IMR-90 (cell line): ENCODE data around the gene ZMIZ1. TPM values are rescaled to one million over a fixed set of nuclear protein-coding genes. Genes with fewer than 3 reads are reported as not detected.

Source experiments
- ATAC-seq: fragments of 200-7000 bp; cut with Tn5 transposase; 2 replicates; pipeline ENCODE4 v1.9.1; 2020; ENCODE audit warnings: low read depth, mild to moderate bottlenecking, moderate library complexity
- BruUV-seq: library from RNA; stranded (reverse); fragments of 400-500 nt; replicated peaks from 2 replicates; lab custom pipeline; 2021; lab: Mats Ljungman, UMichigan
- CTCF ChIA-PET: fragments of 300-600 bp; formaldehyde crosslinking; extraction: SDS; loops from one replicate; lab custom pipeline; 2021; ENCODE audit warnings: antibody characterized with exemption; lab: Yijun Ruan, JAX
- POLR2A ChIA-PET: fragments of 300-600 bp; sonication (Branson Sonifier 250); formaldehyde crosslinking; loops from one replicate; lab custom pipeline; 2022; ENCODE audit warnings: antibody characterized with exemption; ENCODE audit not compliant: unreplicated experiment; lab: Charles Lee
- DNase-seq: peaks from one replicate; pipeline ENCODE4 v3.0.0; 2013
- H2AFZ ChIP-seq: replicated peaks from 2 replicates; pipeline ENCODE3; 2013; ENCODE audit warnings: low read length, mild to moderate bottlenecking; ENCODE audit not compliant: poor library complexity
- H2AK5ac ChIP-seq: 2 replicates; pipeline ENCODE4 v1.6.1; 2013; ENCODE audit warnings: low read depth, low read length, inconsistent platforms
- H2AK9ac ChIP-seq: replicated peaks from 2 replicates; pipeline ENCODE3; 2013; ENCODE audit warnings: mild to moderate bottlenecking, low read depth, low read length, moderate library complexity; ENCODE audit not compliant: poor library complexity
- H2BK120ac ChIP-seq: 2 replicates; pipeline ENCODE4 v1.6.1; 2013; ENCODE audit warnings: low read depth, low read length, inconsistent platforms
- H2BK15ac ChIP-seq: 3 replicates; pipeline ENCODE4 v1.6.1; 2013; ENCODE audit warnings: low read depth, low read length, inconsistent platforms
- H2BK20ac ChIP-seq: 2 replicates; pipeline ENCODE4 v1.6.1; 2013; ENCODE audit warnings: low read depth, mild to moderate bottlenecking, inconsistent platforms, low read length, moderate library complexity
- H2BK5ac ChIP-seq: 2 replicates; pipeline ENCODE4 v1.6.1; 2013; ENCODE audit warnings: mild to moderate bottlenecking, low read depth, low read length, inconsistent platforms; ENCODE audit not compliant: poor library complexity, severe bottlenecking
- H3K14ac ChIP-seq: replicated peaks from 2 replicates; pipeline ENCODE4 v1.6.1; 2013; ENCODE audit warnings: low read depth, low read length, inconsistent platforms
- H3K18ac ChIP-seq: 2 replicates; pipeline ENCODE4 v1.6.1; 2013; ENCODE audit warnings: low read depth, low read length, control low read depth
- H3K23ac ChIP-seq: 2 replicates; pipeline ENCODE4 v1.6.1; 2013; ENCODE audit warnings: low read depth, low read length, inconsistent platforms
- H3K27ac ChIP-seq: 2 replicates; pipeline ENCODE4 v1.5.1; 2013; ENCODE audit warnings: mild to moderate bottlenecking, control low read depth, low read length; ENCODE audit not compliant: insufficient read depth
- H3K27me3 ChIP-seq: 2 replicates; pipeline ENCODE4 v1.6.1; 2013; ENCODE audit warnings: low read length; ENCODE audit not compliant: control insufficient read depth, insufficient read depth
- H3K36me3 ChIP-seq: 2 replicates; pipeline ENCODE4 v1.6.1; 2013; ENCODE audit warnings: low read length, mixed read lengths; ENCODE audit not compliant: control insufficient read depth, insufficient read depth
- H3K4ac ChIP-seq: 2 replicates; pipeline ENCODE4 v1.6.1; 2013; ENCODE audit warnings: low read depth, low read length, inconsistent platforms
- H3K4me1 ChIP-seq: 2 replicates; pipeline ENCODE4 v1.6.1; 2013; ENCODE audit warnings: low read length, mixed read lengths; ENCODE audit not compliant: control insufficient read depth, insufficient read depth
- H3K4me2 ChIP-seq: 2 replicates; pipeline ENCODE4 v1.6.1; 2013; ENCODE audit warnings: low read depth, mild to moderate bottlenecking, control low read depth, low read length, moderate library complexity
- H3K4me3 ChIP-seq: 2 replicates; pipeline ENCODE4 v1.5.1; 2013; ENCODE audit warnings: low read depth, mild to moderate bottlenecking, control low read depth, low read length, moderate library complexity; ENCODE audit not compliant: insufficient read depth
- H3K56ac ChIP-seq: 2 replicates; pipeline ENCODE4 v1.6.1; 2013; ENCODE audit warnings: low read length, inconsistent platforms; ENCODE audit not compliant: insufficient read depth; ENCODE audit errors: extremely low read depth
- H3K79me1 ChIP-seq, 2 experiments: 2 replicates each; pipeline ENCODE4 v1.6.1; 2013; ENCODE audit warnings: low read length in 2 of 2, inconsistent platforms in 1 of 2, low read depth in 1 of 2
- H3K9ac ChIP-seq: 2 replicates; pipeline ENCODE4 v1.6.1; 2013; ENCODE audit warnings: low read depth, low read length, control low read depth
- H3K9me1 ChIP-seq: 2 replicates; pipeline ENCODE4 v1.6.1; 2013; ENCODE audit warnings: low read length, inconsistent platforms; ENCODE audit not compliant: insufficient read depth
- H3K9me3 ChIP-seq: 2 replicates; pipeline ENCODE4 v1.6.1; 2013; ENCODE audit warnings: low read length; ENCODE audit not compliant: control insufficient read depth, insufficient read depth
- H4K20me1 ChIP-seq: 2 replicates; pipeline ENCODE4 v1.6.1; 2013; ENCODE audit warnings: low read length, inconsistent platforms; ENCODE audit not compliant: insufficient read depth
- H4K5ac ChIP-seq: 2 replicates; pipeline ENCODE4 v1.6.1; 2013; ENCODE audit warnings: mild to moderate bottlenecking, low read depth, low read length, control low read depth
- H4K8ac ChIP-seq, 2 experiments: 2 replicates each; pipeline ENCODE4 v1.6.1; 2013; ENCODE audit warnings: low read depth in 2 of 2, low read length in 2 of 2, control low read depth in 1 of 2, inconsistent platforms in 1 of 2
- H4K91ac ChIP-seq: 2 replicates; pipeline ENCODE4 v1.6.1; 2013; ENCODE audit warnings: low read depth, low read length, inconsistent platforms; ENCODE audit not compliant: insufficient read depth
- BHLHE40 ChIP-seq: fragments of 150-350 bp; IDR thresholded peaks from 2 replicates; pipeline ENCODE4 v1.6.1; 2016; ENCODE audit warnings: mild to moderate bottlenecking, low read depth, low read length
- CEBPB ChIP-seq: IDR thresholded peaks from 2 replicates; pipeline ENCODE4 v1.6.1; 2012; ENCODE audit warnings: low read depth, low read length, improper control_type of control experiment
- CHD1 ChIP-seq: IDR thresholded peaks from 2 replicates; pipeline ENCODE4 v1.6.1; 2012; ENCODE audit warnings: low read depth, low read length, improper control_type of control experiment
- CTCF ChIP-seq: conservative IDR thresholded peaks from 2 replicates; pipeline ENCODE4 v1.5.1; 2012; ENCODE audit warnings: mild to moderate bottlenecking, low read depth, low read length, improper control_type of control experiment
- ELK1 ChIP-seq: fragments of 150-350 bp; IDR thresholded peaks from 2 replicates; pipeline ENCODE4 v1.6.1; 2016; ENCODE audit warnings: low read depth, mild to moderate bottlenecking, low read length, moderate library complexity, borderline replicate concordance
- FOS ChIP-seq: fragments of 150-350 bp; IDR thresholded peaks from 2 replicates; pipeline ENCODE4 v1.6.1; 2016; ENCODE audit warnings: low read depth, low read length
- MAFK ChIP-seq: IDR thresholded peaks from 2 replicates; pipeline ENCODE4 v1.6.1; 2012; ENCODE audit warnings: low read depth, low read length, improper control_type of control experiment
- MAZ ChIP-seq: IDR thresholded peaks from 2 replicates; pipeline ENCODE4 v1.6.1; 2012; ENCODE audit warnings: low read depth, mild to moderate bottlenecking, low read length, improper control_type of control experiment, moderate library complexity, borderline replicate concordance
- MXI1 ChIP-seq: IDR thresholded peaks from 2 replicates; pipeline ENCODE4 v1.6.1; 2012; ENCODE audit warnings: low read depth, mild to moderate bottlenecking, low read length, moderate library complexity, borderline replicate concordance
- NFE2L2 ChIP-seq: fragments of 150-350 bp; IDR thresholded peaks from 2 replicates; pipeline ENCODE4 v1.6.1; 2016; ENCODE audit warnings: low read depth, mild to moderate bottlenecking, low read length
- POLR2A ChIP-seq: IDR thresholded peaks from 2 replicates; pipeline ENCODE4 v1.6.1; 2012; ENCODE audit warnings: mild to moderate bottlenecking, low read depth, low read length
- RAD21 ChIP-seq: IDR thresholded peaks from 2 replicates; pipeline ENCODE4 v1.6.1; 2012; ENCODE audit warnings: low read length, improper control_type of control experiment
- RCOR1 ChIP-seq: IDR thresholded peaks from 2 replicates; pipeline ENCODE4 v1.6.1; 2012; ENCODE audit warnings: mild to moderate bottlenecking, low read length, improper control_type of control experiment; ENCODE audit not compliant: insufficient replicate concordance
- RFX5 ChIP-seq: IDR thresholded peaks from 2 replicates; pipeline ENCODE4 v1.8.0; 2012; ENCODE audit warnings: low read depth, mild to moderate bottlenecking, low read length, moderate library complexity
- SMC3 ChIP-seq: fragments of 150-350 bp; IDR thresholded peaks from 2 replicates; pipeline ENCODE4 v1.6.1; 2016; ENCODE audit warnings: low read depth, mild to moderate bottlenecking, antibody characterized with exemption, low read length, moderate library complexity
- USF2 ChIP-seq: fragments of 150-350 bp; IDR thresholded peaks from 2 replicates; pipeline ENCODE4 v1.6.1; 2017; ENCODE audit warnings: mild to moderate bottlenecking, antibody characterized with exemption, low read length, low read depth
- WGBS, 2 experiments: methylation state at CpG; one replicate each; pipeline versions ENCODE4 v1.1.5 to v1.1.7; 2013; ENCODE audit warnings: missing lambda C conversion rate in 2 of 2; ENCODE audit not compliant: insufficient read length in 1 of 2; ENCODE audit errors: extremely low coverage in 2 of 2; 5-methylcytosine and 5-hydroxymethylcytosine counted together
- dilution Hi-C: fragments of 300-500 bp; cut with HindIII; formaldehyde crosslinking; loops from one replicate; pipeline ENCODE4 v1.14.3; 2018; ENCODE audit warnings: low sequenced_read_pairs; ENCODE audit not compliant: unreplicated experiment
- in situ Hi-C: fragments of 300-500 bp; cut with MboI; formaldehyde crosslinking; loops from 3 replicates; pipeline ENCODE4 v1.14.3; 2019; ENCODE audit warnings: low sequenced_read_pairs, inconsistent platforms, mixed read lengths
- intact Hi-C: fragments of 100-400 bp; cut with micrococcal nuclease; formaldehyde crosslinking; loops from 2 replicates; pipeline ENCODE4 v1.10.0; 2022
- polyA plus RNA-seq, 3 experiments: library from polyadenylated mRNA; depleted of rRNA; stranded (reverse); fragments of >200 nt; gene quantifications; 2 replicates each; pipeline ENCODE4 v1.2.3, GENCODE V29; 2012; ENCODE audit warnings: low replicate concordance in 1 of 3
- total RNA-seq: library from RNA; depleted of rRNA; stranded (reverse); fragments of >200 nt; gene quantifications from 2 replicates; pipeline ENCODE4 v1.2.3, GENCODE V29; 2012

ZMIZ1 gene
- total and polyA plus RNA-seq, 2 of the 4 experiments (the other 2 are of a cell fraction): 6.6 to 48.7 TPM

GRCh38 chr10:79137300-79137756 lies 68.6 kb downstream of the ZMIZ1 start:
- Histone ChIP-seq H3K4me3 (no peak overlapping the region), H4K8ac (peak overlapping the region; percentile 74 to 94), H4K20me1 (peaks cover 13% of the 10 kb centered on the region; the same call in 1 of the 2 replicates), H2AFZ (peak overlapping the region; percentile 55), H2BK5ac (peak overlapping the region; percentile 89), H3K23ac (peak overlapping the region; percentile 96), H3K27ac (peak overlapping the region; percentile 90), H3K14ac (peak overlapping the region; percentile 93), H3K56ac (peak overlapping the region; percentile 81), H3K9me1 (peaks cover 54% of the 10 kb centered on the region), H3K4me2 (peak overlapping the region; percentile 3; the same call in 1 of the 2 replicates), H2AK9ac (peak overlapping the region; percentile 87), H3K27me3 (no peaks in the 10 kb centered on the region), H3K18ac (peak overlapping the region; percentile 71), H3K9ac (peak overlapping the region; percentile 66), H2BK120ac (peak overlapping the region; percentile 95), H2BK15ac (peak overlapping the region; percentile 88; the same call in 2 of the 3 replicates), H2AK5ac (peak overlapping the region; percentile 95), H4K91ac (peak overlapping the region; percentile 93), H2BK20ac (peak overlapping the region; percentile 74), H3K36me3 (peaks cover 28% of the 10 kb centered on the region), H3K4me1 (peaks cover 67% of the 10 kb centered on the region), H3K79me1 (peaks cover 42 to 90% of the 10 kb centered on the region in 2 experiments), H3K4ac (peak overlapping the region; percentile 95), H4K5ac (peak overlapping the region; percentile 25), H3K9me3 (no peaks in the 10 kb centered on the region)
- dilution Hi-C loops: no loop called here
- TF ChIP-seq MXI1: no peak
- TF ChIP-seq RAD21: no peak
- no peak for TF ChIP-seq MAFK
- no peak for TF ChIP-seq CTCF
- no peak for TF ChIP-seq FOS
- TF ChIP-seq RCOR1: no peak
- no peak for TF ChIP-seq NFE2L2
- no peak for TF ChIP-seq CHD1
- no peak for TF ChIP-seq RFX5
- TF ChIP-seq MAZ: no peak
- TF ChIP-seq SMC3: no peak
- TF ChIP-seq CEBPB: no peak
- no peak; the same call in 1 of the 2 replicates for TF ChIP-seq POLR2A
- no peak for TF ChIP-seq ELK1
- no peak for TF ChIP-seq USF2
- no peak for TF ChIP-seq BHLHE40
- POLR2A ChIA-PET: no interaction called here
- CTCF ChIA-PET: no interaction called here
- in situ Hi-C loops: loop anchor here (5.0 kb wide), 1 partner anchor 65 kb away; no protein-coding TSS in a partner anchor
- DNase-seq: no peak
- intact Hi-C loops: loop anchor here (5.0 kb wide), 1 partner anchor 65 kb away; no protein-coding TSS in a partner anchor
- no TSS peak for BruUV-seq
- ATAC-seq: peak; percentile 2; the same call in 1 of the 2 replicates
- WGBS, 2 experiments: 13% methylated on average over 3 of the region's 8 CpGs; no CpG with 5 or more reads in 1 of the 2 experiments
